ENCODE data around the gene TMX2.

DNA sequence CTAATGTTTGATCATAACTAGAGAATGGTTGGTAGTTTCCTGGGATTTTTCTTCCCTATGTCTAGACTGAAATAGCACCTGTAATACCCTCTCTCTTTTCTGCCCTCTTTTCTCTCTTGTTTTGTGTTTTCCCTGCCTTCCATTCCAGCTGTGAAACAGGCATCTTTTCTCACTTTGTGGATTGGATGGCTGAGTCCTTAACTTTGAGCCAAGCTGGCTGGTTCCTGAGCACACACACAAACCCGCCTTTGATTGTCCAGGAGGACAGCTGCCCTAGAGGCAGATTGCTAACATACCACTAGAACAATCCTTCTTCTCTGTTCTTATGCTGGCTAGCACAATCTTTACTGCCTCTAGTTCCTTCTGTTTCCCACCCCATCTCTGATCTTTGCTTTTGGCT, 66.9 kb downstream of the TMX2 start:
- no peak for TF ChIP-seq MYC (IDR thresholded peaks at IDR 0.05; ENCODE audit: low read depth, low read length)
- TF ChIP-seq POLR2A (IDR thresholded peaks at IDR 0.05; ENCODE audit: low read depth, low read length) = no peak
- no peak for TF ChIP-seq EZH2 (IDR thresholded peaks at IDR 0.05; ENCODE audit: borderline replicate concordance, low read depth, low read length, severe bottlenecking)
- peak in 1 of 2 donors; percentile 29 for TF ChIP-seq CTCF (IDR thresholded peaks at IDR 0.05; ENCODE audit: extremely low read depth in 1 of 2, insufficient read depth in 1 of 2, low read depth in 1 of 2, low read length in 2 of 2)
- TF ChIP-seq POLR2AphosphoS5 (IDR thresholded peaks at IDR 0.05; ENCODE audit: insufficient read depth, low read depth, low read length) = no peak
- TF ChIP-seq, protein P1, sequence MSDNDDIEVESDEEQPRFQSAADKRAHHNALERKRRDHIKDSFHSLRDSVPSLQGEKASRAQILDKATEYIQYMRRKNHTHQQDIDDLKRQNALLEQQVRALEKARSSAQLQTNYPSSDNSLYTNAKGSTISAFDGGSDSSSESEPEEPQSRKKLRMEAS (IDR thresholded peaks at IDR 0.05; ENCODE audit: insufficient read depth, insufficient read length) = no peak
- TF ChIP-seq GATA2 (IDR thresholded peaks at IDR 0.05; ENCODE audit: insufficient read depth, insufficient read length, low read depth, low read length) = no peak
